Muscle layer of duodenum (tissue), 2 donors: ENCODE data around the gene CIROP.

Experiments
- H3K27ac ChIP-seq: one replicate; pipeline ENCODE4 v1.7.0; 2013; ENCODE audit warnings: mild to moderate bottlenecking, low read length
- H3K27me3 ChIP-seq: one replicate; pipeline ENCODE4 v1.7.0; 2013; ENCODE audit warnings: low read depth, mild to moderate bottlenecking, control low read depth, low read length
- H3K36me3 ChIP-seq, 2 donors: one replicate each; pipeline ENCODE4 v1.7.0; 2013; ENCODE audit warnings: low read length in 2 of 2, control low read depth in 1 of 2, mild to moderate bottlenecking in 1 of 2; ENCODE audit not compliant: insufficient read depth in 2 of 2, control insufficient read depth in 1 of 2
- H3K4me1 ChIP-seq, 2 donors: one replicate each; pipeline ENCODE4 v1.7.0; 2013; ENCODE audit warnings: low read length in 2 of 2, mild to moderate bottlenecking in 2 of 2, control low read depth in 1 of 2, moderate library complexity in 1 of 2; ENCODE audit not compliant: insufficient read depth in 2 of 2, control insufficient read depth in 1 of 2
- H3K4me3 ChIP-seq, 2 donors: one replicate each; pipeline ENCODE4 v1.7.0; 2013; ENCODE audit warnings: low read length in 2 of 2, low read depth in 1 of 2, mild to moderate bottlenecking in 1 of 2
- H3K9me3 ChIP-seq, 2 donors: one replicate each; pipeline ENCODE4 v1.7.0; 2013; ENCODE audit warnings: low read length in 2 of 2, control low read depth in 1 of 2, mild to moderate bottlenecking in 1 of 2; ENCODE audit not compliant: control insufficient read depth in 1 of 2
- donor health status: healthy.

Gene CIROP

DNA sequence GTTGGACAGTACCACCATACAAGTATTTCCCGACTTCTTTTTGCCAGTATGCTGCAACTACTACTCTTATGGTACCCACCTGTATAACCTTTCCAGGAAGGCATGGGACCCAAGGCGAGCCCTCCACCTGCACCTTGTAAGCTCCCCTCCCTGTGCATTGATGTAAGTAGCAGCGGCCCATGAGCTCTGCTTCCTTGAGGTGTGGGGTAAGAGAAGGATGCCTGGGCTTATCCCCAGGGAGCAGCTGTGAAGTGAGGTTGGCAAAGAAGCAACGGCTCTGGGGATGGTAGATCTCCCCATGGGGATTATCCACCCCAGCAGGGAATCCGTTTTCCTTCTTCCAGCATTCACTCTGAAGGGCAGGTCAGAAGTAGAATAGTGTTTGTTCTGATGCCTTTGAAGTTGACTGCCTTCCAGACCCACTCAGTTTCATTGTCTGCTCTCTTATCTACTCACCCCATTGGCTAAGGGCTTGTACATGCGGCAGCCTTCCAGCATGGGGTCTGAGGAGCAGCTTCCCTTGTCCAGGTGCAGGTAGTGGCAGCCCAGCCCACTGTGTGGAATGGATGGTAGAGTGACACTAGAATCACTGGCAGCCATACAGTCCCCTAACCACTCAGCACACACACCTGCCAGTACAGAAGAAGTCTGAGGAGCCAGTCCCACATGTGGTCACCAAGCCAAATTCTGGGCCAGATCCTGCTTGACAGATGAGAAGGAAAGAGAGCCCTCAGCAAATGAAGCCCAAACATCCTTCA lies 3.4 kb downstream of the CIROP start:
- H3K4me3 ChIP-seq: no peak overlapping the region
- no peak overlapping the region for H3K27ac ChIP-seq
- peaks cover 17 to 18% of the 10 kb centered on the region in 2 donors for H3K36me3 ChIP-seq
- no peaks in the 10 kb centered on the region for H3K9me3 ChIP-seq
- peaks cover 13 to 25% of the 10 kb centered on the region in 2 donors for H3K4me1 ChIP-seq
- no peaks in the 10 kb centered on the region for H3K27me3 ChIP-seq

GRCh38 chr14:23099212-23099861 lies 5.5 kb downstream of the CIROP start:
- no peaks in the 10 kb centered on the region for H3K9me3 ChIP-seq
- peaks cover 13 to 19% of the 10 kb centered on the region in 2 donors for H3K4me1 ChIP-seq
- peaks cover 17 to 21% of the 10 kb centered on the region in 2 donors for H3K36me3 ChIP-seq
- H3K4me3 ChIP-seq: no peak overlapping the region
- no peak overlapping the region for H3K27ac ChIP-seq
- no peaks in the 10 kb centered on the region for H3K27me3 ChIP-seq

- Histone ChIP-seq H3K4me1 (peaks cover 13 to 31% of the 10 kb centered on the region in 2 donors), H3K4me3 (no peak overlapping the region), H3K27ac (no peak overlapping the region), H3K27me3 (no peaks in the 10 kb centered on the region), H3K9me3 (no peaks in the 10 kb centered on the region), H3K36me3 (peaks cover 17 to 21% of the 10 kb centered on the region in 2 donors)
These were observed 7.0 kb downstream of the CIROP start for GRCh38 chr14:23097786-23098185.

DNA sequence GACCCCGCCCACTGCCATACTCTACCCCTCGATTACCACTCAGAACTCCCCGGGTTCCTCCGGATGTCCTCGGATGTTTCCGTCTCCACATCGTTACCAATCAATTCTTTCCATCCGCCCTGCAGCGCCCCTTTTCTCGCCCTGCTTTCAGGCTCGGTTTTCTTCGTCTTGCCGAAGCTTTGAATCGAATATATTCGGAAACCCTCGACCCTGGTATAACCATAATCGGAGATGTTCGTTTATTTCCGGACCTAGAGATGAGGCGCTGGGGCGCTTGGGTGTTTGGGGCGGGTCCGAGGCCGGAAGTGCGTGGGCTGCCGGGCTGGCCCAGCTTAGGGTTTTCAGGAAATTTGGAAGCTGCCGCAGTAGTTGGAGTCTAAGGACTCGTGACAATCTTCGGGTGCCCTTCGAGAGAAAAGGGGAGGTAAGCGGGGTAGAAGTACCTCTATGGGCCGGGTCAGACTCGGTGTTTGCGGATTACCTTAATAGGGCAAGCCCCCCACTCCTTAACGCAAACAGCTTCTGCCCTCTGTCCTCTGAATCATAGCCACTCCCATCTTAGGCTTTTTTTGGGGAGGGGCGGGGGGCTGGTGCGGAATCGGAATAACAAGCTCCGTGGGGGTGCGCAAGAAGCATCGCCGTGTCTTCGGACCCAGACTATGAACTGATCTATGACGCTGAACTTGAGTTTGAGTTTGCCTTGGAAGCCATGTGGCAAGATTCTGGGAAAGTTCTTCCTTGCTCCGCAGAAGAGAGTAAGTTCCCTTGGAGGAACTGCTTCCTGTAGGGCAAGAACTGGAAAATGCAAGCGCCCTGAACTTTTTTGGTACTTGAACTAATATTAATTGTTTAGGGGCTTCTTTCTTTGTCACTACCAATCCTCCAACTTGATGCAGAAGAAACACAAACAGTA lies 9.3 kb downstream of the CIROP start, which contains the start of gene C14orf119:
C14orf119 (plus strand) TSS at position 310 of the 913 bp plus-strand sequence. CDS start 2,154 bp downstream, outside the sequence.
- Histone ChIP-seq H3K4me3 (peak within 1 kb of the TSS; percentile 89 to 96), H3K36me3 (peaks cover 18 to 34% of the 10 kb centered on the region in 2 donors), H3K4me1 (peaks cover 13 to 34% of the 10 kb centered on the region in 2 donors), H3K27ac (peak within 1 kb of the TSS; percentile 99), H3K9me3 (no peaks in the 10 kb centered on the region), H3K27me3 (no peaks in the 10 kb centered on the region)

- H3K36me3 ChIP-seq: peaks cover 26 to 42% of the 10 kb centered on the region in 2 donors
- H3K4me1 ChIP-seq: peaks cover 13 to 34% of the 10 kb centered on the region in 2 donors
- H3K9me3 ChIP-seq: no peaks in the 10 kb centered on the region
- H3K27me3 ChIP-seq: no peaks in the 10 kb centered on the region
- H3K4me3 ChIP-seq: peak within 1 kb of the TSS; percentile 89 to 96
- H3K27ac ChIP-seq: peak within 1 kb of the TSS; percentile 99
These were observed 10.1 kb downstream of the CIROP start, which contains the start of gene ACIN1 for GRCh38 chr14:23094666-23095195. Gene ACIN1, minus strand, starts transcription at chr14:23095136. Its CDS starts 24 bp downstream, at chr14:23095112.

GRCh38 chr14:23093991-23094665 lies 10.7 kb downstream of the CIROP start:
- Histone ChIP-seq H3K27ac (peak overlapping the region; percentile 90), H3K36me3 (peaks cover 31 to 44% of the 10 kb centered on the region in 2 donors)

GRCh38 chr14:23093526-23093925 lies 11.3 kb downstream of the CIROP start:
- H3K36me3 ChIP-seq: peaks cover 30 to 41% of the 10 kb centered on the region in 2 donors
- H3K4me1 ChIP-seq: peaks cover 13 to 34% of the 10 kb centered on the region in 2 donors
- peak overlapping the region; percentile 90 for H3K27ac ChIP-seq
- no peaks in the 10 kb centered on the region for H3K9me3 ChIP-seq
- H3K27me3 ChIP-seq: no peaks in the 10 kb centered on the region
- peak overlapping the region; percentile 89 to 96 for H3K4me3 ChIP-seq

More at GRCh38 chr14:23093991-23094665, 10.7 kb downstream of the CIROP start:
- peak overlapping the region; percentile 89 to 96 for H3K4me3 ChIP-seq
- peaks cover 13 to 34% of the 10 kb centered on the region in 2 donors for H3K4me1 ChIP-seq
- H3K27me3 ChIP-seq: no peaks in the 10 kb centered on the region
- no peaks in the 10 kb centered on the region for H3K9me3 ChIP-seq

DNA sequence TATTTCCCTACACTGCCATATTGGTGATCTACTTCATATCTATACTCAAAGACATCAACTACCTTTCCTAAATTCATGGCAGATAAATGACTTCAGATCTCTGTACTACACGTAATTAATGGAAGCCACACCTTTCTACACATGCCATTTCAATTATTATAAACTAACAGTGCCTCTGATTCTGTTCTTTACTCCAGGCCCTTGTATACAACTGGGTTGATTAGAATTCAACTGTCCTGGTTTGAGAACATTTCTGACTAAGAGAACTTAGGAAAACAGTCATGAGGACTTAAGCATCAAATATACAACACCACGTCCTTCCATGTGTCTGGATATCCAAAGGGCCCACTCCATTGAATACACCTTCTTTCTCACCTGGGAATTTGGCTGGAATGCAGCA lies 11.7 kb downstream of the CIROP start:
- Histone ChIP-seq H3K4me3 (peak overlapping the region in 1 of 2 donors; percentile 96), H3K27me3 (no peaks in the 10 kb centered on the region), H3K36me3 (peaks cover 29 to 38% of the 10 kb centered on the region in 2 donors), H3K27ac (no peak overlapping the region), H3K9me3 (no peaks in the 10 kb centered on the region), H3K4me1 (peaks cover 13 to 32% of the 10 kb centered on the region in 2 donors)

DNA sequence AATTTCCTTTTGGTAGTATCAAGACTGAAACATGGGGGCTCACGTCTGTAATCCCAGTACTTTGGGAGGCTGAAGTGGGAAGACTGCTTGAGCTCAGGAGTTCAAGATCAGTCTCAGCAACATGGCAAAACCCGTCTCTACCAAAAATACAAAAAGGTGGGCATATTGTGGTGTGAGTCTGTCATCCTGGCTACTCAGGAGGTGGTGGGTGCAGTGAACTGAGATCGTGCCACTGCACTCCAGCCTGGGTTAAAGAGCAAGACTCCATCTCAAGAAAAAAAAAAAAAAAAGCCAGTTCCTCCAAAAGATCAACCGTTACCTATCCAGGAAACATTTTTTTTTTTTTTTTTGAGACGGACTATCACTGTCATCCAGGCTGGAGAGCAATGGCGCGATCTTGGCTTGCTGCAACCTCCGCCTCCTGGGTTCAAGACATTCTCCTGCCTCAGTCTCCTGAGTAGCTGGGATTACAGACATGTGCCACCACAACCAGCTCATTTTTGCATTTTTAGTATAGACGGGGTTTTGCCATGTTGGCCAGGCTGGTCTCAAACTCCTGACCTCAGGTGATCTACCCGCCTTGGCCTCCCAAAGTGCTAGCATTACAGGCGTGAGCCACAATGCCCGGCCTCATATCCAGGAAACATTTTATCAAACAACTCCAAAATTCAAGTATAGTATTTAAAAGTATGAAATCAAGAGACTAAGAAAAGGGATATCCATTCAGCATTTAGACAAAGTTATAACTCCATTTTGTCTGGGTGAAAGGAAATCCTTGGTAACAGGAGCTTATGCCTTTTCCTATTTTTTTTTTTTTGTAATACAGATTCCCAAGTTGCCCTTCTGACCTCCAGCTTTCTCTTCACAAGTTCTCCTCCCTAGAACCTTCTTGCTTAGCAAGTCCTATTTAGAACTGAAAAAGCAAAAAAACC lies 13.2 kb downstream of the CIROP start:
- Histone ChIP-seq H3K9me3 (no peaks in the 10 kb centered on the region), H3K27ac (no peak overlapping the region), H3K4me3 (no peak overlapping the region), H3K27me3 (no peaks in the 10 kb centered on the region), H3K4me1 (peaks cover under 1 to 17% of the 10 kb centered on the region in 2 donors), H3K36me3 (peaks cover 30 to 43% of the 10 kb centered on the region in 2 donors)
